HepG2 (cell line): Measurements from ENCODE around the gene FAM114A2. TPM values are rescaled to one million over a fixed set of nuclear protein-coding genes. Genes with fewer than 3 reads are reported as not detected.

ENCODE experiments used
- CENPX ChIP-seq: sonication (generic); formaldehyde crosslinking; IDR thresholded peaks from 2 replicates; pipeline ENCODE4 v1.9.0; 2021; ENCODE audit warnings: mild to moderate bottlenecking, missing genetic modification reagents, moderate library complexity
- CERS6 ChIP-seq: sonication (generic); formaldehyde crosslinking; IDR thresholded peaks from 2 replicates; pipeline ENCODE4 v1.5.0; 2020; ENCODE audit warnings: missing genetic modification reagents
- CSRNP2 ChIP-seq: sonication (generic); formaldehyde crosslinking; conservative IDR thresholded peaks from 2 replicates; pipeline ENCODE4 v1.8.0; 2022; ENCODE audit warnings: low read depth, missing genetic modification reagents
- DMTF1 ChIP-seq: sonication (generic); formaldehyde crosslinking; IDR thresholded peaks from 2 replicates; pipeline ENCODE4 v1.4.0; 2020; ENCODE audit warnings: mild to moderate bottlenecking, missing genetic modification reagents
- E2F1 ChIP-seq: sonication (generic); formaldehyde crosslinking; IDR thresholded peaks from 2 replicates; pipeline ENCODE4 v1.5.0; 2020; ENCODE audit warnings: missing genetic modification reagents
- HOMEZ ChIP-seq: IDR thresholded peaks from 2 replicates; pipeline ENCODE4 v1.6.1; 2016; ENCODE audit warnings: low read depth
- RBFOX2 ChIP-seq: fragments of 200-400 bp; formaldehyde crosslinking; IDR thresholded peaks from 2 replicates; pipeline ENCODE4 v1.6.1; 2017; ENCODE audit warnings: low read depth, mild to moderate bottlenecking, low read length
- ZFP37 ChIP-seq: sonication (generic); formaldehyde crosslinking; IDR thresholded peaks from 2 replicates; pipeline ENCODE4 v1.4.0; 2020; ENCODE audit warnings: missing genetic modification reagents, borderline replicate concordance
- ZNF552 ChIP-seq: sonication (generic); formaldehyde crosslinking; IDR thresholded peaks from 2 replicates; pipeline ENCODE4 v1.9.0; 2022; ENCODE audit warnings: missing genetic modification reagents, mild to moderate bottlenecking, borderline replicate concordance
- ZNF777 ChIP-seq: sonication (generic); formaldehyde crosslinking; IDR thresholded peaks from 2 replicates; pipeline ENCODE4 v1.4.0; 2020; ENCODE audit warnings: missing genetic modification reagents
- polyA plus RNA-seq, 8 experiments: library from polyadenylated mRNA; depleted of rRNA in 3 of 8; stranded (reverse) in 7 of 8; unstranded in 1 of 8; fragments of >200 nt; fragmentation: Illumina TruSeq in 4 of 8; extraction: Trizol in 4 of 8; gene quantifications; 2 replicates each; pipeline versions ENCODE4 v1.2.1 to v1.2.3, GENCODE V29; 2011 to 2016; ENCODE audit warnings: low read depth in 4 of 8, missing spikeins in 1 of 8, mixed read lengths in 1 of 8; ENCODE audit not compliant: insufficient read depth in 1 of 8
- total RNA-seq, 5 experiments: library from RNA; depleted of rRNA; stranded (reverse); fragments of >200 nt; fragmentation: Illumina TruSeq; extraction: Trizol; gene quantifications; 2 replicates each; pipeline ENCODE4 v1.2.3, GENCODE V29; 2016; ENCODE audit warnings: low read depth in 1 of 5

Gene FAM114A2
- total and polyA plus RNA-seq, 2 of the 13 experiments (the other 11 are each of a cell fraction or from before 2014, with no cell fraction given): 6.9 to 11.4 TPM

GRCh38 chr5:153999995-154000394 lies 38.7 kb downstream of the FAM114A2 start (continued):
- TF ChIP-seq ZFP37 (no peak), CENPX (CRISPR knock-in tag) (no peak), CSRNP2 (CRISPR knock-in tag) (no peak), DMTF1 (CRISPR knock-in tag) (no peak), E2F1 (CRISPR knock-in tag) (no peak), ZNF777 (CRISPR knock-in tag) (no peak), CERS6 (CRISPR knock-in tag) (no peak), RBFOX2 (no peak), ZNF552 (CRISPR knock-in tag) (no peak), HOMEZ (CRISPR knock-in tag) (no peak)
- TF ChIP-seq, all 625 proteins: peak for 0
